HepG2 (cell line): ENCODE results near the gene SPON1. TPM values are rescaled to one million over a fixed set of nuclear protein-coding genes. Genes with fewer than 3 reads are reported as not detected.

Source experiments
- ATAC-seq: fragments of 200-7000 bp; cut with Tn5 transposase; 3 replicates; pipeline ENCODE4 v1.9.1; 2020; ENCODE audit warnings: mild to moderate bottlenecking, moderate library complexity
- BruUV-seq: library from RNA; stranded (reverse); fragments of 400-500 nt; replicated peaks from 2 replicates; lab custom pipeline; 2021; lab: Mats Ljungman, UMichigan
- CTCF ChIA-PET: fragments of 300-600 bp; formaldehyde crosslinking; extraction: SDS; loops from one replicate; lab custom pipeline; 2021; ENCODE audit warnings: low total read pairs, inconsistent platforms, low intra/inter-chr PET ratio; lab: Yijun Ruan, JAX
- POLR2A ChIA-PET: fragments of 350-600 bp; sonication (Branson Sonifier 250); formaldehyde crosslinking; loops from one replicate; lab custom pipeline; 2020; ENCODE audit warnings: antibody characterized with exemption, inconsistent platforms; lab: Yijun Ruan, JAX
- DNase-seq: peaks from one replicate; pipeline ENCODE4 v3.0.0-alpha.2; 2015; ENCODE audit warnings: low spot score
- FAIRE-seq: peaks from 3 replicates; lab custom pipeline; 2011; peaks lifted over from hg19 to GRCh38; lab: Jason Lieb, UNC
- H2AFZ ChIP-seq: one replicate; pipeline ENCODE4 v1.6.1; 2011; ENCODE audit warnings: low read length, inconsistent platforms
- H3K27ac ChIP-seq: fragments of 300-600 bp; 3 replicates; pipeline ENCODE4 v1.8.0; 2011; ENCODE audit warnings: mixed run types, mild to moderate bottlenecking, mixed read lengths, low read length, inconsistent platforms; ENCODE audit not compliant: insufficient read depth; ENCODE audit errors: extremely low read length
- H3K27me3 ChIP-seq, 2 experiments: fragments of 200-600 bp in 1 of 2; 2 replicates in 1 of 2; 3 replicates in 1 of 2; pipeline versions ENCODE4 v1.6.0 to v1.8.0; 2011; ENCODE audit warnings: low read length in 2 of 2, mild to moderate bottlenecking in 2 of 2, moderate library complexity in 2 of 2, inconsistent platforms in 1 of 2; ENCODE audit not compliant: insufficient read depth in 2 of 2, control insufficient read depth in 1 of 2
- H3K36me3 ChIP-seq, 2 experiments: fragments of 200-600 bp in 1 of 2; replicated peaks in 1 of 2; 2 replicates in 1 of 2; 3 replicates in 1 of 2; pipeline versions ENCODE4 v1.5.1 to v1.8.0; 2011; ENCODE audit warnings: low read length in 2 of 2, inconsistent platforms in 1 of 2; ENCODE audit not compliant: insufficient read depth in 2 of 2, control insufficient read depth in 1 of 2
- H3K4me1 ChIP-seq: 2 replicates; pipeline ENCODE4 v1.5.1; 2012; ENCODE audit warnings: low read length, inconsistent platforms; ENCODE audit not compliant: insufficient read depth
- H3K4me2 ChIP-seq: 2 replicates; pipeline ENCODE4 v1.6.0; 2011; ENCODE audit warnings: low read depth, low read length, inconsistent platforms
- H3K4me3 ChIP-seq, 3 experiments: fragments of 200-600 bp in 1 of 3; sonication (generic), shearing (Covaris generic) in 1 of 3; replicated peaks in 1 of 3; 2 replicates each; pipeline ENCODE4 v1.5.1; 2011 to 2016; ENCODE audit warnings: low read length in 3 of 3, inconsistent platforms in 2 of 3, low read depth in 2 of 3, mild to moderate bottlenecking in 2 of 3, control low read depth in 1 of 3, mixed read lengths in 1 of 3; ENCODE audit not compliant: insufficient read depth in 1 of 3
- H3K79me2 ChIP-seq: one replicate; pipeline ENCODE4 v1.6.1; 2011; ENCODE audit warnings: low read length, inconsistent platforms; ENCODE audit not compliant: insufficient read depth
- H3K9ac ChIP-seq: 2 replicates; pipeline ENCODE4 v1.6.0; 2011; ENCODE audit warnings: mild to moderate bottlenecking, low read depth, low read length, inconsistent platforms; ENCODE audit not compliant: insufficient read depth
- H3K9me3 ChIP-seq: 2 replicates; pipeline ENCODE4 v1.5.1; 2012; ENCODE audit warnings: mild to moderate bottlenecking, low read length
- H4K20me1 ChIP-seq: 2 replicates; pipeline ENCODE4 v1.6.0; 2011; ENCODE audit warnings: inconsistent platforms, mild to moderate bottlenecking, low read length, moderate library complexity; ENCODE audit not compliant: insufficient read depth
- ADNP ChIP-seq: sonication (generic); formaldehyde crosslinking; IDR thresholded peaks from 2 replicates; pipeline ENCODE4 v1.4.0; 2020; ENCODE audit warnings: missing genetic modification reagents
- GATAD2A ChIP-seq: IDR thresholded peaks from 2 replicates; pipeline ENCODE4 v1.6.1; 2016
- JUND ChIP-seq: sonication (generic); formaldehyde crosslinking; IDR thresholded peaks from 2 replicates; pipeline ENCODE4 v1.8.0; 2022; ENCODE audit warnings: mild to moderate bottlenecking, missing genetic modification reagents
- THAP9 ChIP-seq: sonication (generic); formaldehyde crosslinking; IDR thresholded peaks from 2 replicates; pipeline ENCODE4; 2020; ENCODE audit warnings: missing genetic modification reagents, mild to moderate bottlenecking, borderline replicate concordance
- ZNF333 ChIP-seq: sonication (generic); formaldehyde crosslinking; IDR thresholded peaks from 2 replicates; pipeline ENCODE4 v1.4.0; 2020; ENCODE audit warnings: mild to moderate bottlenecking, missing genetic modification reagents, borderline replicate concordance
- ZNF530 ChIP-seq: sonication (generic); formaldehyde crosslinking; IDR thresholded peaks from 2 replicates; pipeline ENCODE4 v1.5.0; 2020; ENCODE audit warnings: low read depth, mild to moderate bottlenecking, missing genetic modification reagents
- ZNF562 ChIP-seq: sonication (generic); formaldehyde crosslinking; IDR thresholded peaks from 2 replicates; pipeline ENCODE4 v1.8.0; 2022; ENCODE audit warnings: missing genetic modification reagents, borderline replicate concordance
- ZNF563 ChIP-seq: sonication (generic); formaldehyde crosslinking; IDR thresholded peaks from 2 replicates; pipeline ENCODE4 v1.8.0; 2022; ENCODE audit warnings: mild to moderate bottlenecking, moderate library complexity, missing genetic modification reagents
- ZNF737 ChIP-seq: sonication (generic); formaldehyde crosslinking; IDR thresholded peaks from 2 replicates; pipeline ENCODE4 v1.5.0; 2020; ENCODE audit warnings: missing genetic modification reagents, mild to moderate bottlenecking, borderline replicate concordance
- ZZZ3 ChIP-seq: sonication (generic); formaldehyde crosslinking; IDR thresholded peaks from 2 replicates; pipeline ENCODE4 v1.4.0; 2020; ENCODE audit warnings: missing genetic modification reagents, mild to moderate bottlenecking, borderline replicate concordance
- WGBS: methylation state at CpG from one replicate; pipeline ENCODE4 v1.1.6; 2017; ENCODE audit warnings: low lambda C conversion rate; 5-methylcytosine and 5-hydroxymethylcytosine counted together
- in situ Hi-C: cut with HindIII; loops from 2 replicates; pipeline ENCODE4 v1.10.0; 2017; ENCODE audit warnings: low pct_unique_long_range_greater_than_20kb; ENCODE audit not compliant: extremely low pct_ligation_motif_present
- intact Hi-C: fragments of 100-400 bp; cut with micrococcal nuclease; formaldehyde crosslinking; loops from one replicate; pipeline ENCODE4 v1.10.0; 2022; ENCODE audit not compliant: unreplicated experiment
- polyA plus RNA-seq, 8 experiments: library from polyadenylated mRNA; depleted of rRNA in 3 of 8; stranded (reverse) in 7 of 8; unstranded in 1 of 8; fragments of >200 nt; fragmentation: Illumina TruSeq in 4 of 8; extraction: Trizol in 4 of 8; gene quantifications; 2 replicates each; pipeline versions ENCODE4 v1.2.1 to v1.2.3, GENCODE V29; 2011 to 2016; ENCODE audit warnings: low read depth in 4 of 8, missing spikeins in 1 of 8, mixed read lengths in 1 of 8; ENCODE audit not compliant: insufficient read depth in 1 of 8
- total RNA-seq, 5 experiments: library from RNA; depleted of rRNA; stranded (reverse); fragments of >200 nt; fragmentation: Illumina TruSeq; extraction: Trizol; gene quantifications; 2 replicates each; pipeline ENCODE4 v1.2.3, GENCODE V29; 2016; ENCODE audit warnings: low read depth in 1 of 5
- TF ChIP-seq, protein P1 (sequence below): sonication (generic); formaldehyde crosslinking; IDR thresholded peaks from 2 replicates; pipeline ENCODE4 v1.5.1; 2020; ENCODE audit warnings: missing genetic modification reagents, mild to moderate bottlenecking, borderline replicate concordance

Gene SPON1
- total and polyA plus RNA-seq, 2 of the 13 experiments (the other 11 are each of a cell fraction or from before 2014, with no cell fraction given) = not detected

DNA sequence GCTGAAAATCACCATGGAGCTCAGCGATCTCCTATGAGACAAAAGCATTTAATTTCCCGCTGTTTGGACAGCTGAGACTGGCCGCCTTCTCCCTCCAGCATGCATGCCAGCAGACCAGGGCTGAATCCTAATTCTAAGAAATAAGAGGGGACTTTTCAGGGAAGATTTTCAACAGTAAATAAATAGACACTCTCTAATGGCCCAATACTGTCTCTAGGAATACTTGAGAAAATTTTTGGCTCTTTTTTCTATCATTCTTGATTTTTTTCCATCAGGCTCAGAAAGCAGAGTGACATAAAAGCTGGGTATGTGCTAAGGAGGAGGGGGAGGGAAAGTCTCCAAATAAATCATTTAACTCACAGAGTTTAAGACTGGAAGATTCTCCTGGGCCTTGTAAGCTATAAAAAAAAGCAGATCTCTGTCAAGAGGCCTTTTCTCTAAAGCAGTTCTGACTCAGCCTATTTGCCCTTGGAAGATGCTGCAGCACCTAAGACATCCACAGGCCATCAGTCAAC is 17.6 kb upstream of the SPON1 start:
- 0% methylated on average over 3 of the region's 3 CpGs for WGBS
- ATAC-seq = no peak
- Histone ChIP-seq H2AFZ (no peak overlapping the region), H3K4me1 (no peaks in the 10 kb centered on the region), H3K27ac (no peak overlapping the region), H3K79me2 (no peaks in the 10 kb centered on the region), H3K9me3 (no peaks in the 10 kb centered on the region), H3K4me3 (no peak overlapping the region), H3K36me3 (no peaks in the 10 kb centered on the region), H4K20me1 (no peaks in the 10 kb centered on the region), H3K27me3 (no peaks in the 10 kb centered on the region), H3K9ac (no peak overlapping the region), H3K4me2 (no peak overlapping the region)
- no peak for TF ChIP-seq THAP9 (CRISPR knock-in tag)
- no peak for TF ChIP-seq GATAD2A (CRISPR knock-in tag)
- no peak for TF ChIP-seq ZZZ3 (CRISPR knock-in tag)
- TF ChIP-seq ZNF737 (CRISPR knock-in tag) = no peak
- TF ChIP-seq JUND (CRISPR knock-in tag) = no peak
- TF ChIP-seq, protein P1, sequence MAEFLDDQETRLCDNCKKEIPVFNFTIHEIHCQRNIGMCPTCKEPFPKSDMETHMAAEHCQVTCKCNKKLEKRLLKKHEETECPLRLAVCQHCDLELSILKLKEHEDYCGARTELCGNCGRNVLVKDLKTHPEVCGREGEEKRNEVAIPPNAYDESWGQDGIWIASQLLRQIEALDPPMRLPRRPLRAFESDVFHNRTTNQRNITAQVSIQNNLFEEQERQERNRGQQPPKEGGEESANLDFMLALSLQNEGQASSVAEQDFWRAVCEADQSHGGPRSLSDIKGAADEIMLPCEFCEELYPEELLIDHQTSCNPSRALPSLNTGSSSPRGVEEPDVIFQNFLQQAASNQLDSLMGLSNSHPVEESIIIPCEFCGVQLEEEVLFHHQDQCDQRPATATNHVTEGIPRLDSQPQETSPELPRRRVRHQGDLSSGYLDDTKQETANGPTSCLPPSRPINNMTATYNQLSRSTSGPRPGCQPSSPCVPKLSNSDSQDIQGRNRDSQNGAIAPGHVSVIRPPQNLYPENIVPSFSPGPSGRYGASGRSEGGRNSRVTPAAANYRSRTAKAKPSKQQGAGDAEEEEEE = no peak
- no peak for TF ChIP-seq ZNF563 (CRISPR knock-in tag)
- TF ChIP-seq ZNF333 = no peak
- no peak for TF ChIP-seq ADNP
- no peak for TF ChIP-seq ZNF530 (CRISPR knock-in tag)
- no peak for TF ChIP-seq ZNF562 (CRISPR knock-in tag)
- FAIRE-seq = no peak
- DNase-seq = no peak
- CTCF ChIA-PET = no interaction called here
- in situ Hi-C loops (no loop called here), intact Hi-C loops (no loop called here)
- POLR2A ChIA-PET = no interaction called here
- no TSS peak for BruUV-seq
